ENCODE data around the gene MB.

- TF ChIP-seq CTCF (IDR thresholded peaks at IDR 0.05 in 2 of 3, conservative IDR thresholded peaks at IDR 0.05 in 1 of 3; ENCODE audit: insufficient read depth in 2 of 3, low read depth in 1 of 3, low read length in 3 of 3) (no peak), ZNF263 (CRISPR knock-in tag; IDR thresholded peaks at IDR 0.05; ENCODE audit: borderline replicate concordance) (no peak), SMC3 (conservative IDR thresholded peaks at IDR 0.05; ENCODE audit: insufficient read depth, low read depth, low read length) (no peak), EHMT2 (IDR thresholded peaks at IDR 0.05) (no peak), POU5F1 (IDR thresholded peaks at IDR 0.05; ENCODE audit: borderline replicate concordance, low read depth, low read length, partially characterized antibody) (no peak), MAFK (IDR thresholded peaks at IDR 0.05; ENCODE audit: low read length) (no peak), SREBF1 (IDR thresholded peaks at IDR 0.05; ENCODE audit: borderline replicate concordance, low read depth, low read length) (no peak), SMARCE1 (IDR thresholded peaks at IDR 0.05) (no peak), RBM22 (IDR thresholded peaks at IDR 0.05; ENCODE audit: low read depth, low read length, poor library complexity, severe bottlenecking) (no peak), ZKSCAN1 (IDR thresholded peaks at IDR 0.05; ENCODE audit: low read depth, low read length) (no peak), RFX7 (CRISPR knock-in tag; IDR thresholded peaks at IDR 0.05) (no peak)
- TF ChIP-seq, protein P1, sequence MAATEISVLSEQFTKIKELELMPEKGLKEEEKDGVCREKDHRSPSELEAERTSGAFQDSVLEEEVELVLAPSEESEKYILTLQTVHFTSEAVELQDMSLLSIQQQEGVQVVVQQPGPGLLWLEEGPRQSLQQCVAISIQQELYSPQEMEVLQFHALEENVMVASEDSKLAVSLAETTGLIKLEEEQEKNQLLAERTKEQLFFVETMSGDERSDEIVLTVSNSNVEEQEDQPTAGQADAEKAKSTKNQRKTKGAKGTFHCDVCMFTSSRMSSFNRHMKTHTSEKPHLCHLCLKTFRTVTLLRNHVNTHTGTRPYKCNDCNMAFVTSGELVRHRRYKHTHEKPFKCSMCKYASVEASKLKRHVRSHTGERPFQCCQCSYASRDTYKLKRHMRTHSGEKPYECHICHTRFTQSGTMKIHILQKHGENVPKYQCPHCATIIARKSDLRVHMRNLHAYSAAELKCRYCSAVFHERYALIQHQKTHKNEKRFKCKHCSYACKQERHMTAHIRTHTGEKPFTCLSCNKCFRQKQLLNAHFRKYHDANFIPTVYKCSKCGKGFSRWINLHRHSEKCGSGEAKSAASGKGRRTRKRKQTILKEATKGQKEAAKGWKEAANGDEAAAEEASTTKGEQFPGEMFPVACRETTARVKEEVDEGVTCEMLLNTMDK (IDR thresholded peaks at IDR 0.05; ENCODE audit: borderline replicate concordance, insufficient read depth, low read depth, low read length, poor library complexity, severe bottlenecking): no peak
- TF ChIP-seq, protein P2, sequence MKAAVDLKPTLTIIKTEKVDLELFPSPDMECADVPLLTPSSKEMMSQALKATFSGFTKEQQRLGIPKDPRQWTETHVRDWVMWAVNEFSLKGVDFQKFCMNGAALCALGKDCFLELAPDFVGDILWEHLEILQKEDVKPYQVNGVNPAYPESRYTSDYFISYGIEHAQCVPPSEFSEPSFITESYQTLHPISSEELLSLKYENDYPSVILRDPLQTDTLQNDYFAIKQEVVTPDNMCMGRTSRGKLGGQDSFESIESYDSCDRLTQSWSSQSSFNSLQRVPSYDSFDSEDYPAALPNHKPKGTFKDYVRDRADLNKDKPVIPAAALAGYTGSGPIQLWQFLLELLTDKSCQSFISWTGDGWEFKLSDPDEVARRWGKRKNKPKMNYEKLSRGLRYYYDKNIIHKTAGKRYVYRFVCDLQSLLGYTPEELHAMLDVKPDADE (conservative IDR thresholded peaks at IDR 0.05; ENCODE audit: control insufficient read depth, low read depth, low read length): no peak
- TF ChIP-seq, protein P3, sequence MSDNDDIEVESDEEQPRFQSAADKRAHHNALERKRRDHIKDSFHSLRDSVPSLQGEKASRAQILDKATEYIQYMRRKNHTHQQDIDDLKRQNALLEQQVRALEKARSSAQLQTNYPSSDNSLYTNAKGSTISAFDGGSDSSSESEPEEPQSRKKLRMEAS (CRISPR knock-in tag; IDR thresholded peaks at IDR 0.05): no peak; the same call in 1 of the 2 replicates
Observed at GRCh38 chr22:35634015-35634414, 16.9 kb upstream of the MB start.
